ENCODE results near the gene CTSC. TPM values are rescaled to one million over a fixed set of nuclear protein-coding genes. Genes with fewer than 3 reads are reported as not detected.
A peak's percentile ranks its signal among the peaks of the same experiment; 100 is the strongest.

The CTSC gene
- total RNA-seq, 4 donors from 2014 or later, result 41.2 to 84.6 (median 46.0) TPM

DNA sequence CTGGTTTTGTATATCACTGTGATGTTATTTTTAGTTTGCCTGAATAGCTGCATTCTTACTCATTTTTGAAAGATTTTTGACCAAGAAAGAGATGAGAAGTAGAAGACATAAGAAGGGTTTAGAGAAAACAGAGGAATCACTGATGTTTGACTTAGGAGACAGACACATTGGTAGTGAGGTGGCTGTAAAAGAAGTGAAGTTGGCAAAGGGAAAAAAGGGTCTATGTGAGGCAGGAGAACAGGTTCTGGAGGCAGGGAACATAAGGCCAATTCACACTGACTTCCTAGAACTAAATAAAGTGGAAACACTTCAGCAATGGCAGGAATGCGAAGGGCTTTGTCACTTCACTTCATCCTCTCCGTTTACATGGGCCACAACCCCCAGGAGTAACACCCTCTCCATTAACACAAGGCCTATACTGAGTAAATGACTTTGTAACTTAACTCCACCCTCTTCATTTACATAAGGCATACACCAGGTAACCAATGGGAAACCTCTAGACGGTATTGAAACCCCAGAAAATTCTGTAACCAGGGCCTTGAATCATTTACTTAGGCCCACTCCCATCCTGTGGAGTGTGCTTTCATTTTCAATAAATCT lies 36.5 kb downstream of the CTSC start:
- H3K36me3 ChIP-seq, result peaks cover 0 to 18% (median 0%) of the 10 kb centered on the region in 3 donors
- H3K27me3 ChIP-seq, result no peaks in the 10 kb centered on the region
- H3K4me3 ChIP-seq, result no peak overlapping the region
- no peak for DNase-seq (ENCODE audit: low spot score in 2 of 2)
- WGBS, 2 donors, result 79 to 80% methylated on average over 3 of the region's 3 CpGs
- H3K27ac ChIP-seq, result no peak overlapping the region
- TF ChIP-seq EP300 (IDR thresholded peaks at IDR 0.05) (no peak), POLR2A (IDR thresholded peaks at IDR 0.05) (no peak)
- TF ChIP-seq, protein P1, sequence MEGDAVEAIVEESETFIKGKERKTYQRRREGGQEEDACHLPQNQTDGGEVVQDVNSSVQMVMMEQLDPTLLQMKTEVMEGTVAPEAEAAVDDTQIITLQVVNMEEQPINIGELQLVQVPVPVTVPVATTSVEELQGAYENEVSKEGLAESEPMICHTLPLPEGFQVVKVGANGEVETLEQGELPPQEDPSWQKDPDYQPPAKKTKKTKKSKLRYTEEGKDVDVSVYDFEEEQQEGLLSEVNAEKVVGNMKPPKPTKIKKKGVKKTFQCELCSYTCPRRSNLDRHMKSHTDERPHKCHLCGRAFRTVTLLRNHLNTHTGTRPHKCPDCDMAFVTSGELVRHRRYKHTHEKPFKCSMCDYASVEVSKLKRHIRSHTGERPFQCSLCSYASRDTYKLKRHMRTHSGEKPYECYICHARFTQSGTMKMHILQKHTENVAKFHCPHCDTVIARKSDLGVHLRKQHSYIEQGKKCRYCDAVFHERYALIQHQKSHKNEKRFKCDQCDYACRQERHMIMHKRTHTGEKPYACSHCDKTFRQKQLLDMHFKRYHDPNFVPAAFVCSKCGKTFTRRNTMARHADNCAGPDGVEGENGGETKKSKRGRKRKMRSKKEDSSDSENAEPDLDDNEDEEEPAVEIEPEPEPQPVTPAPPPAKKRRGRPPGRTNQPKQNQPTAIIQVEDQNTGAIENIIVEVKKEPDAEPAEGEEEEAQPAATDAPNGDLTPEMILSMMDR (IDR thresholded peaks at IDR 0.05), result no peak
- H3K9me3 ChIP-seq, result no peaks in the 10 kb centered on the region
- peaks cover 0 to 14% (median 12%) of the 10 kb centered on the region in 4 donors for H3K4me1 ChIP-seq

DNA sequence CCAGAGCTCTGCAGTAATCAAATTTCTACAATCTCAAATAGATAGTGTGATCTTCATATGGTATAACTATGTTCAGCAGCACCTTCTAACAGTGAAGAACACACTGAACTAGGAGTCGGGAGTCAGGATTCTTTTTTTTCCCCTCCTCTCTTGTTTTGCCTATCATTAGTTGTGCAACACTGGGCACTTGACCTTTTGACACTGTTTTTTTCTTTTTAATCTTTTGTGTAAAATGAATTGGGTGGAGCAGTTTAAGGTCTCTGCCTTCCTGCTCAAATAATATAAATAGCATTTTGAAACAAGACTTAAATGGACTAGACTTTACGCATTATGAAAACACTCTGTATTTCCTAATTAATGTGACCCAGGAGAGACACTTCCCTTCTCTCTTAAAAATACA lies 39.7 kb downstream of the CTSC start:
- Histone ChIP-seq H3K27ac (peak overlapping the region in 2 of 4 donors; percentile 32 to 36), H3K36me3 (peaks cover 0 to 23% (median 0%) of the 10 kb centered on the region in 3 donors), H3K27me3 (no peaks in the 10 kb centered on the region), H3K9me3 (no peaks in the 10 kb centered on the region), H3K4me1 (peaks cover 0 to 14% (median 12%) of the 10 kb centered on the region in 4 donors), H3K4me3 (no peak overlapping the region)
- 32 to 41% methylated on average over 2 of the region's 2 CpGs for WGBS, 2 donors
- TF ChIP-seq, protein P1 (IDR thresholded peaks at IDR 0.05), result no peak
- no peak for TF ChIP-seq EP300 (IDR thresholded peaks at IDR 0.05)
- DNase-seq (ENCODE audit: low spot score in 2 of 2), result no peak

DNA sequence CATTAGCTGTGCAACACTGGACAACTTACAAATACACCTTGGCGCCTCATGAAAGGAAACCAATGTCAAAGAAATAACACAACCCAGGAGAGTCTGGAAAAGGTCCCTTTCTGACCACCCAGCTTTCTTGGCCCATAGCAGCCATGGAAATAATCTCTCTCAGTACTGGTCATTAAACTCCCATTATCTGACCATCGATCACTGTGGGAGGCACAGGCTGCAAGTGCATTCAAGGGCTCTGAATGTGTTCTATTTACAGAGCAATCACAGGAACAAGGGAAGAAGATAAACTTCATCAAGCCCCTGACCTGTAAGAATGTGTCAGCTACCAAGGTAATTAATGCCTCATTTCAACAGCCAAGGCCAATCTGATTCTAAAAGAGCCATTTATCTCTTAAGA lies 40.1 kb downstream of the CTSC start:
- 40 to 53% methylated on average over 2 of the region's 2 CpGs for WGBS, 2 donors
- Histone ChIP-seq H3K9me3 (no peaks in the 10 kb centered on the region), H3K36me3 (peaks cover 0 to 23% (median 0%) of the 10 kb centered on the region in 3 donors), H3K4me3 (no peak overlapping the region), H3K27me3 (no peaks in the 10 kb centered on the region), H3K4me1 (peaks cover 0 to 15% (median 13%) of the 10 kb centered on the region in 4 donors), H3K27ac (no peak overlapping the region)
- DNase-seq (ENCODE audit: low spot score in 2 of 2), result no peak
- TF ChIP-seq, protein P1 (IDR thresholded peaks at IDR 0.05), result no peak
- TF ChIP-seq POLR2A (IDR thresholded peaks at IDR 0.05), result no peak
- TF ChIP-seq EP300 (IDR thresholded peaks at IDR 0.05), result no peak

DNA sequence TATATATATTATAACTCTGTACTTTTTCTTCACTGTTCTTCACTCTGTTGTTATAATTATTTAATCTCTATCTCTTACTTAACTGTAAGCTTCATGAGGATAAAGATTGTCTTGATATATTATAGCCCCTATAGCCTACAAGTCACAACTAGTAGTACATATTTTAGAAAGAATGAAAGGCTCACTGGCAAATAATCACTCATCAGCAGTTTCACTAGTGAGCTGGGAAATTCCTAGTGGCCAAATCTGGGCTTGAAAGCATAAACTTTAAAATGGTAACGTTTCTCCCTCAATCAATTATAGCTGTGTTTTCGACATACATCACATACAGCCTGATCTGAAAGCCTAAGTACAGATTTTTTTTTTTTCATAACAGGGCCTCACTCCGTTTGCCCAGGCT lies 42.5 kb downstream of the CTSC start:
- Histone ChIP-seq H3K4me3 (no peak overlapping the region), H3K9me3 (no peaks in the 10 kb centered on the region), H3K36me3 (peaks cover 0 to 23% (median 0%) of the 10 kb centered on the region in 3 donors), H3K27ac (no peak overlapping the region), H3K4me1 (peaks cover 0 to 16% (median 13%) of the 10 kb centered on the region in 4 donors), H3K27me3 (no peaks in the 10 kb centered on the region)
- DNase-seq (ENCODE audit: low spot score in 2 of 2), result no peak
- WGBS, 2 donors, result 90 to 92% methylated on average over 3 of the region's 3 CpGs
- TF ChIP-seq, protein P1 (IDR thresholded peaks at IDR 0.05), result no peak
- TF ChIP-seq POLR2A (IDR thresholded peaks at IDR 0.05) (no peak), EP300 (IDR thresholded peaks at IDR 0.05) (no peak)

DNA sequence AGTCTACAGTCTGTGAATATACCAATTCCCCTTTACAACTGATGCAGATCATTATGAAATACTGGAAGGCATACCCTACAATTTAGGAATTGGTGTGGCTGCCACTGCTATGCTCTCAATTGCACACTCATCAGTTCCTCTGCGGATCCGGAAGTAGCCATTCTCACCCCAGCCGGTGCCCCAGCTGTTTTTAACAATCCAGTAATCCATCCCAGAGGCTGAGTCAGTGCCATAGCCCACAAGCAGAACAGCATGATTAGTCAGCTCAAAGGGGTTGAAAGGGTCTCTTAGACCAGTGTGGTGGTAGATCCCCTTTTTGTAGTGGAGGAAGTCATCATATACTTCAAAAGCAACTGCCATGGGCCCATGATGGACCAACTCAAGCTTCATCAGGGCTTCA lies 43.6 kb downstream of the CTSC start:
- Histone ChIP-seq H3K4me1 (peaks cover 0 to 16% (median 13%) of the 10 kb centered on the region in 4 donors), H3K9me3 (no peaks in the 10 kb centered on the region), H3K4me3 (no peak overlapping the region), H3K27me3 (no peaks in the 10 kb centered on the region), H3K36me3 (peaks cover 0 to 23% (median 0%) of the 10 kb centered on the region in 3 donors), H3K27ac (no peak overlapping the region)
- WGBS, 2 donors, result 83 to 84% methylated on average over 3 of the region's 3 CpGs
- no peak for DNase-seq (ENCODE audit: low spot score in 2 of 2)
- no peak for TF ChIP-seq POLR2A (IDR thresholded peaks at IDR 0.05)
- TF ChIP-seq, protein P1 (IDR thresholded peaks at IDR 0.05), result no peak
- no peak for TF ChIP-seq EP300 (IDR thresholded peaks at IDR 0.05)
